GM19238 (cell line): ENCODE measurements around the gene CNPY1.
"Not testable (repeated sequence)": the region's sequence is repeated elsewhere in the genome, so short reads cannot be mapped to it uniquely, and the experiment has no call there.

ENCODE experiments used
- DNase-seq: peaks from one replicate; pipeline ENCODE4 v3.0.0; 2011; ENCODE audit warnings: low spot score; ENCODE audit not compliant: insufficient read length

The CNPY1 gene

GRCh38 chr7:155546449-155546848 is at the start of gene CNPY1:
Gene CNPY1, minus strand, starts transcription at chr7:155546559. Its CDS starts 630 bp downstream, at chr7:155545929.
- DNase-seq = not testable (repeated sequence)

DNA sequence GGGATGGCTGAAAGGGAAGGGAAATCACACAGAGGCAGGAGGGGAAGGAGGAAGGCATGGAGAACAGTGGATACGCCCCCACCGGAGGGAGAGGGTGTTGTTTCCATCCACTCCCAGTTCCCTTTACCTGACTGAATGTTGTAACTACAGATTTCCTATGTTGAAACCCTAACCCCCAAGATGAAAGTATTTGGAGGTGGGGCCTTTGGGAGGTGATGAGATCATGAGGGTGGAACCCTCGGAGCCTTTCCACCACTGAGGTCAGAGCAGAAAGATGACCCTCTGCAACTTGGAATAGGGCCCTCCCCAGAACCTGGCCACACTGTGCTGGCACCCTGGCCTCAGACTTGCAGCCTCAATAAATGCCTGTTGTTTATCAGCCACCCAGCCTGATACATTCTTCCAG is 48.6 kb upstream of the CNPY1 start:
- no peak for DNase-seq

- no peak for DNase-seq
These were observed 47.9 kb upstream of the CNPY1 start for GRCh38 chr7:155594163-155594732.

DNA sequence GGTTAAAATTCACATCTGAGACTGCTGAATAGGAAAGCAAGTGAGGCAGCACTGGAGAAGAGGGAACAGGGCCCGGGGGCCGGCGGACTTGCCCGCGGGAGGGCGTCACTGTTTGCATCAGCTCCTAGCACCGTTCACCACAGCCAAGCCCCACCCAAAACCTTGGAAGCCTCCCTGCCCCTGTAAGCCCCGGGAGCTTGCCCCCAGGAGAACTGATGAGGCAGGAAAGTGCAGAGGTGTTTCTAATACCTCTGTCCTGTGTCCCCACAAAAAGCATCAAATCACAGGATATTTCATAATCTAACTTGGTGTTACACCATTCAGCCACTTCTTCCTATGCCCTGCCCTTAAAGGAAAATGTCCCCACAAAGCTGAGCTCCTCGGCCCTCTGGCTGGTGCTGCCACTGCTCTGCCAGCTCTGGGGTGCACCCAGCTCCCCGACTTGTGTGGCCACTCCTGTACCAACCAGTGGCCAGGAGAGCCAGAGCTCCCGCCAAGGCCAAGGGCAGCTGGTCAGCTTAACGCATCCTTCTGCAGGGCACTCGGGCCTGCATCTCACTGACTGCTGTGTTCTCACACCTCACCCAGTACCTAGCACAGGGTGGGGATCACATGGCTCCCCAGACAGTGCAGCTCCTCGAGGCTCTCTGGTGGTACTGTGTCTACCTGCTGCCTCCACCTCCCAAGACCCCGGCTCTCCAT is 47.3 kb upstream of the CNPY1 start:
- no peak for DNase-seq

DNA sequence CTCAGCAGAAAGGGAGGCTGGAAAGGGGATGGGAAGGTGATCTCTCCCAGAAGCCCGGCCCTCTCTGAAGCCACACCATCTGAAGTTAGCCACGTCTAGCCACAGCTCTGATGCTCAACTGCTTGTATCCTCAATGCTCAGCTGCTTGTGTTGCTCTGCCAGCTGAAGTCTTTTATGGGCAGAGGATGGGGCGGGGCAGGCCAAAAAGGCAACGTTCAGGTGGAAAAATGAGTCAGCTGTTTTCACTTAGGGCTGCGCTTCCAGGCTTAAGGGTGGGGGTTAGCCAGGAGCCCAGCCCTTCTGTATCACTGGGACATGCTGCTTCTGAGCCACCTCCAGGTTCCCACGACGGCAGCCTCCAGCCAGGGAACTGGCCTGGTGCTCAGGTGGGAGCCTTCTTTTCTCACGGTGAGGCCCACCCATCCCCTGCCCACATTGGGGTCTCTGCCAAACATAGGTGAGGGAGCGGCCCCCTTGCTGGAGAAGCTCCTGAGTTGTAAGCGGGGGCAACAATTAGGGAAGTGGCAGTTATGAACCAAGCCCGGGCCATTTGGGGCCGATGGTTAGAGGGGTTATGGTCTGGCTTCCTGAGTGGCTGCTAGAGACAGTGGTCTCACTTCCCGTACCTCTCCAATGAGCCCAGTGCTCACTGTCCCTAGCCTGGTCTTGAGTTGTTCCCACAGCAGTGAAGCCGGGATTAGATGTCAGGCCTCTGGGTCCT is 44.9 kb upstream of the CNPY1 start:
- no peak for DNase-seq

DNA sequence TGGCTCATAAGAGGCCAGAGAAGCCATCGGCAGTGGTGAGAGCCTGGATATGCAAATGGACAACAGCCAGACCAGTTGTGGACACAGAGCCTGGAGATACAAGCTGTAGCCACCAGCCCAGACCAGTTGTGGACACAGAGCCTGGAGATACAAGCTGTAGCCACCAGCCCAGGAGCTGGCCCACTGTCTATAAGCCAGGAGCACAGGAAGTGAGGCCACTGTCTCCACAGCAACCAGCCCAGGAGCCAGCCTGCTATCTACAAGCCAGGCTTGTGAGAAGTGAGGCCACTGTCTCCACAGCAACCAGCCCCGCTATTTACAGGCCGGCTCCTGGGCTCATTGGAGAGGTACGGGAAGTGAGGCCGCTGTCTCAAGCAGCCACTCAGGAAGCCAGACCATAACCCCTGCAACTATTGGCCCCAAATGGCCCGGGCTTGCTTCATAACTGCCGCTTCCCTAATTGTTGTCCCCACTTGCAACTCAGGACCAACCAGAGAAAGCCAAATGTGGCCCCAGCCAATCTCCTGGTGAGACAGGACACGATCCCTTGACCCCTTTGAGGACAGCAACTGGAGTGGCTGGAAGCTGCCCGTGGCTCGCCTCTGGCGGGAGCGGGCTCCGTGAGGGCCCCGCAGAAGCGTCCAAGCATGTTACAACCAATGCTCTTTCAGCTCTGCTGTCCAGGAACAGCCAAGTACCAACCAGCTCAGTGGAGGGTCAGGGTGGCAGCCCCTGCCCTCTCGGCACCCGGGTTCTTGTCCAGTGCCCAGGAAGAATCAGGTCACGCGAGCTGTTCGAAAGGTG is 44.1 kb upstream of the CNPY1 start:
- DNase-seq = no peak

DNA sequence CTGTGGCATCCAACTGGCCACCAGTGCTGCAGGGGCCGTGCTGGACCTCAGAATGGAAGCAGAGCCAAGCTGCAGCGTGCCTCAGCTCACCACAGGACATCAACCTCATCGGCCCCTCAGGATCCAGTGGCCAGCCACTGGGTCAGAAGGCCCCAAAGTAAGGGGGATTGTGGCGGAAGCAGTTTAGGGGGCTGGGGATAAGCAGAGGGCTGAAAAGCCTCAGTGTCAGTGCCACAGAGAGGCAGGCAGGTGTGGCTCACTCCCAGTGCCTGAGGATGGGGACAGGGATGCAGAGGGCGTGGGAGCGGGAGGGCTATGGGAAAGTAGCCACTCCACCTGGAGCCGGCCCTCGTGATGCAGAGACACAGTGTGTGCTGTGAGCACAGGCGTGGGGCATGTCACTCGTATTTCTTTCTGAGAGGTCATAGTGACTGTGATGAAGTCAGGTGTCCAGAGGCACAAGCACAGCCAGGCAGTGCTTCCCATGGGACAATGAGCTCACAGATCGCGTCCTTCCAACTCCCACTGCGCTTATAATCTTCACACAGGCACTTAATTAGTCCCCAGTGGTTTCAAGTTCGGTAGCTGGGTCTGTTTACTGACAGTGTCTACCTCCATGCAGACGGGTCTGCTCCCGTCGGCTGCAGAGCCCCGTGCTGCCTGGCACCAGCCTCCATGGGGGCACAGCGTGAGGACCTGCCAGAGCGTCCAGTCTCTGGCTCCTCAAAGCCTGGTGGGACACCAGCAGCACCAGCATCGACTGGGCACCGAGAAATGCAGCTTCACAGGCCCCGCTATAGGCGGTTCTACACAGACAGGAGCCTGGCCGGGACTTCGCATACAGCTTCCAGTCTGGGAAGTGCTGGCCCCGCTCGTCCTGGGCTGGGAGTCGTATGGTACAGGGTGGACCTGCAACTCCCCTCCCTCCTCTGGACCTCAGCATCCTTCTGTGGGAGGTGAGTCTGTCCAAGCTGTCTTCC is 42.9 kb upstream of the CNPY1 start:
- no peak for DNase-seq

GRCh38 chr7:155588468-155588998 is 42.2 kb upstream of the CNPY1 start:
- no peak for DNase-seq

- no peak for DNase-seq
These were observed 41.1 kb upstream of the CNPY1 start for GRCh38 chr7:155587486-155587885.

DNA sequence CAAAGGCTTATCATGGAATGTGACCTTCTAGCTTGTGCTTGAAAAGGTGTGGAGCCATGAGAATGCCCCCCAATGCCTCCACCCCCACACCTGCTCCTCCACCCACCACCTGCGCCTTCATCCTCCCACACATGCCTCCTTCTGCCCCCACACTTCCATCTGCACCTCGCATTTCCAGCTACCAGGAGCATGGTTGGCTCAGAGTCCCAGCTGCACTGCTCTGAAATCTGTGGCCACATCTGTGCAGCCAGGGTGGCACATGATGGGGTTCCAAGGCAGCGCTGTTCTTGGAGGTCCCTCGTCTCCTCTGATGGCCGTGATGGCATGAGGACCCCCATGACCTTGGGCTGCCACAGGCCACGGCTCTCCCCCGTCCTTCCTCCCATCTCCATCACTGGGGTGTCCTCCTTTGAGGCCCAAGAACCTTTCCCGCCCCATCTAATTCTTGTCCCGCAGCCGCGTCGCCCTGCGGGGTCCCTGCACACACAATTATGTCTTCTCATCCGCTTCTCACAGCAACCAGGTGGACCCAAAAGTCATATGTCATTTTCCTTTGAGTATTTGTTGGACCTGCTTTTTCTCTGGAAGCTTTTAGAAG is 40.6 kb upstream of the CNPY1 start:
- DNase-seq = no peak

DNA sequence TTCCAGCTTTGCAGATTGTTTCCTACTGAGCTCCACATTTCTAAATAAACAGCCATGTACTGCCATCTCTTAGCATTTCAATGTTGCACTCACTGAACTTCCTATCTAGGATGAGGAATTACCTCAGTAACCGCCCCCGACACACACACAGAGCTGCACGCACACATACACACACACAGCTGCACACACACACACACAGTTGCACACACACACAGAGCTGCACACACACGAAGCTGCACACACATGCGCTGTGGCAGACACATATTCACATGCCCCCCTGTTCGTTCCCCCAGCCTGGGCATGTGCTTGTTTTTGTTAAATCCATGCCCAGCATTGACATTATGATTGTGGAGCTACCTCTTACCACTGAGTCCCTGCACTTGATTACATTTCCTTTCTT is 39.6 kb upstream of the CNPY1 start:
- DNase-seq = no peak

DNA sequence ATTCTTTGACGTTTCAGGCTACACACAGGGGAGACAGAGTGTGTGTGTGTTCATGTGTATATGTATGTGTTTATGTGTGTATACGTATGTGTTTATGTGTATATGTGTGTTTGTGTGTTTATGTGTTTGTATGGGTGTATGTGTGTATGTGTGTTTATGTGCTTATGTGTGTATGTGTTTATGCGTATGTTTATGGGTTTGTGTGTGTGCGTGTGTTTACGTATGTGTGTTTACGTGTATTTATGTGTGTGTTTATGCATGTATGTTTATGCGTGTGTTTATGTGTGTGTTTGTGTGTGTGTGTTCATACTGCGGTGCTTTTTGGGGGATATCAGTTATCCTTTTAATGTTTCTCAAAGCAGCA is 39.2 kb upstream of the CNPY1 start:
- DNase-seq = no peak

- no peak for DNase-seq
These were observed 38.6 kb upstream of the CNPY1 start for GRCh38 chr7:155584763-155585531.

GRCh38 chr7:155584261-155584660 is 37.9 kb upstream of the CNPY1 start:
- DNase-seq = no peak

DNA sequence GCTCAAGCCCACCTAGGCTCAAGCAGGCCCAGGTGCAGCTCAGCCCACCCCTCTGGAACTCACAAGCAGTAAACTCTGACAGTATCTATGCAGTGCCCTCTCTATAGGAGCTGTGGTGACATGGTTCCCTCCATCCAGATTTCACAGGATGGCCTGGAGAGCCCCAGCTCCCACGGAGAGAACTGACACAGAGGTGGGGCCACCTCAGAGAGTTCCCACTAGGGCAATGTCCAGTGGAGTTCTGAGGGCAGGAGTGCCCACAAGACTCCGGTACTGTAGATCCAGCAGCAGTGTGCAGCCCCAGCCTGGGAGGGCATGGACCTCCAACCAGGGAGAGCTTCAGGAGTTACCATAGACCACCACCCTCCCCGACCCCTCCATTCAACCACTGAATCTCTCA is 37.3 kb upstream of the CNPY1 start:
- DNase-seq = no peak

DNA sequence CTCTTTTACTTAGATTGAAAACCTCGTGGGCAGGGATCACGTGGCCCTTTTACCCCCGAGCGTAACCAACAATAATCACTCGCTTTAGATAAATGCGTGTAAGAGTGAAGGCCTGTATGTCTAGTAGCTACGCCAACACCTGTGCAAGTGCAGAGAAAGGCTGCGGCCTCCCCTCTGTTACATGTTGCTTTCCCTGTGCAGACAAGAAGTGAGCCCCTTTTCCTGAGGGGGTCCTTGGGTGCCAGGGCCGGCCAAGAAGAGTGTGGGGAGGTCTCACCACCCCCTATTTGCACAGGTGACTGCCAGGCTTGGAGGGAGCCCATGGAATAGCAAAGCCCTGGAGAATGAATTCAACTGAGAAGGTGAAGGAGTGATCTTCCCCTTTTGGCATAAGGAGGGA is 35.6 kb upstream of the CNPY1 start:
- DNase-seq = no peak

DNA sequence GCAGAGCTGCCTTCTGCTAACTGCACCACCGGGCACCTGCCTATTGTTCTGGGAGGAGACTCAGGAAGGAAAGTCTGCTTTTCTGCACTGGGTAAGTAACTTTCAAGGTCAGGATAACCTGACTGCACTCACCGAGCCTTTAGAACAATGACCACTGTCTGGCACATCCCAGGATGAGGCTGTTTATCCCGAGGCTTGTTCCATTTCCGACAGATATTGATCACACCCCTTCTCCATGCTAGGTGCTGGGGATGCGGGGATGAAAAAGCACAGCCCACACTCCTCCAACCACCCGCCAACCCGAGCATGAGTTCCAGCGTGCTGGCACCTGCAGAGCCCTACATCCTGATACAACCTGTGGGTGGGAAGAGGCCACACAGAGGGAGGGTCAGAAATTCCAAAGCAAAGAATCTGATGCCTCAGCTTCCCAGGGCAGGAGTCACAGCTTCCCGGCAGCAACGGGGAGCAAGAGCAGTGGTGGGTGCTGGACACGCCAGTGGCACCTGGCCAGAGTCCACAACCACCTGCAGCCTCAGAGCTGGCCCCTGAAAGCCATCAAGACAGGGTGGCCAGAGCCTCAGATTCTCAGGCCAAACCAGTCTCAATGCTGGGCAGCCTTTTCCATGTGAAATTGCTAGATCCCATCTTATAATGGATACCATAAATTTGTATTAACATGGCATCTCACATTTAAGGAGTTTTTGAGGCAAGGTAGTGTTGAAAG is 34.9 kb upstream of the CNPY1 start:
- no peak for DNase-seq

- no peak for DNase-seq
These were observed 34.0 kb upstream of the CNPY1 start for GRCh38 chr7:155580367-155580766.

GRCh38 chr7:155579565-155579964 is 33.2 kb upstream of the CNPY1 start:
- DNase-seq = no peak
